Lower lobe of right lung (tissue), 2 donors: ENCODE measurements around the gene JAGN1. TPM values are rescaled to one million over a fixed set of nuclear protein-coding genes. Genes with fewer than 3 reads are reported as not detected.
"Not testable (repeated sequence)": the region's sequence is repeated elsewhere in the genome, so short reads cannot be mapped to it uniquely, and the experiment has no call there.

ENCODE experiments used
- ATAC-seq, 2 donors: fragments of 200-7000 bp; cut with Tn5 transposase; one replicate each; pipeline ENCODE4 v1.9.1; 2020 to 2022; ENCODE audit warnings: mild to moderate bottlenecking in 2 of 2, moderate library complexity in 2 of 2
- DNase-seq: peaks from one replicate; pipeline ENCODE4 v3.0.0-alpha.2; 2020
- H3K27ac ChIP-seq: fragments of 200-600 bp; one replicate; pipeline ENCODE4 v1.8.0; 2022
- H3K27me3 ChIP-seq: fragments of 200-600 bp; one replicate; pipeline ENCODE4 v1.8.0; 2022; ENCODE audit warnings: low read depth
- H3K36me3 ChIP-seq: fragments of 200-600 bp; one replicate; pipeline ENCODE4 v1.8.0; 2022; ENCODE audit warnings: mild to moderate bottlenecking
- H3K4me1 ChIP-seq: fragments of 200-600 bp; one replicate; pipeline ENCODE4 v1.8.0; 2022
- H3K4me3 ChIP-seq: fragments of 200-600 bp; one replicate; pipeline ENCODE4 v1.8.0; 2022; ENCODE audit warnings: mild to moderate bottlenecking
- H3K9me3 ChIP-seq: fragments of 200-600 bp; one replicate; pipeline ENCODE4 v1.8.0; 2022
- intact Hi-C: fragments of 100-400 bp; cut with DNase I; formaldehyde crosslinking; loops from one replicate; pipeline ENCODE4 v1.11.0; 2022
- total RNA-seq: library from RNA; stranded (reverse); fragmentation: NEBNext Ultra II Directional; extraction: Animal tissue kit (Norgen Biotek cat#: 25700); gene quantifications from one replicate; pipeline ENCODE4 v1.2.1, GENCODE V29; 2021
- TF ChIP-seq, protein P1 (sequence below): fragments of 200-600 bp; IDR thresholded peaks from one replicate; pipeline ENCODE4 v1.8.0; 2022; ENCODE audit warnings: antibody characterized with exemption, mild to moderate bottlenecking
- donor health status: DM: no; HTN: yes; CAD: no; lungs with severe emphysema.

The JAGN1 gene
- total RNA-seq, 1 donor from 2014 or later: 23.8 TPM

DNA sequence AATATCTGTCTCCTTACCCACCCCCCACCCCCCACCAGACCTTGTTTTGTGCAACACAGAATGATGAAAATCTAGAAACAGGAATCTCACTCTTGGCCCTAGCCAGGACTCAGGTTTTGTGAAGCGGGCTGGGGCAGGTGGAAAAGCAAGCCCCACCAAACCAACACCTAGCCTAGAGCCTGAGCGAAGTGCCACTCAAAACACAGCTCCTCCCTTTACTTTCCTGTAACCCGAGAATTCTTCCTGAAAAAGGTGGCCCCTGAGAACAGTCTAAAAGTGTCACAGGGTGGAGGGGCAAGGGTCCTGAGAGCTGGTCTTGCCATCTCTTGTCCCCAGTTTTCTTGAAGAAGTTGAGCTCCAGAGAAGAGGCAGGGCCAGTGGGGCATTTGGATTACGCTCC, 29.2 kb upstream of the JAGN1 start:
- DNase-seq (no peak), ATAC-seq (no peak)
- intact Hi-C loops: no loop called here
- Histone ChIP-seq H3K27ac (no peak overlapping the region), H3K4me3 (no peak overlapping the region), H3K27me3 (no peaks in the 10 kb centered on the region), H3K9me3 (no peaks in the 10 kb centered on the region), H3K4me1 (peaks cover 35% of the 10 kb centered on the region), H3K36me3 (no peaks in the 10 kb centered on the region)
- TF ChIP-seq, protein P1, sequence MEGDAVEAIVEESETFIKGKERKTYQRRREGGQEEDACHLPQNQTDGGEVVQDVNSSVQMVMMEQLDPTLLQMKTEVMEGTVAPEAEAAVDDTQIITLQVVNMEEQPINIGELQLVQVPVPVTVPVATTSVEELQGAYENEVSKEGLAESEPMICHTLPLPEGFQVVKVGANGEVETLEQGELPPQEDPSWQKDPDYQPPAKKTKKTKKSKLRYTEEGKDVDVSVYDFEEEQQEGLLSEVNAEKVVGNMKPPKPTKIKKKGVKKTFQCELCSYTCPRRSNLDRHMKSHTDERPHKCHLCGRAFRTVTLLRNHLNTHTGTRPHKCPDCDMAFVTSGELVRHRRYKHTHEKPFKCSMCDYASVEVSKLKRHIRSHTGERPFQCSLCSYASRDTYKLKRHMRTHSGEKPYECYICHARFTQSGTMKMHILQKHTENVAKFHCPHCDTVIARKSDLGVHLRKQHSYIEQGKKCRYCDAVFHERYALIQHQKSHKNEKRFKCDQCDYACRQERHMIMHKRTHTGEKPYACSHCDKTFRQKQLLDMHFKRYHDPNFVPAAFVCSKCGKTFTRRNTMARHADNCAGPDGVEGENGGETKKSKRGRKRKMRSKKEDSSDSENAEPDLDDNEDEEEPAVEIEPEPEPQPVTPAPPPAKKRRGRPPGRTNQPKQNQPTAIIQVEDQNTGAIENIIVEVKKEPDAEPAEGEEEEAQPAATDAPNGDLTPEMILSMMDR: no peak

DNA sequence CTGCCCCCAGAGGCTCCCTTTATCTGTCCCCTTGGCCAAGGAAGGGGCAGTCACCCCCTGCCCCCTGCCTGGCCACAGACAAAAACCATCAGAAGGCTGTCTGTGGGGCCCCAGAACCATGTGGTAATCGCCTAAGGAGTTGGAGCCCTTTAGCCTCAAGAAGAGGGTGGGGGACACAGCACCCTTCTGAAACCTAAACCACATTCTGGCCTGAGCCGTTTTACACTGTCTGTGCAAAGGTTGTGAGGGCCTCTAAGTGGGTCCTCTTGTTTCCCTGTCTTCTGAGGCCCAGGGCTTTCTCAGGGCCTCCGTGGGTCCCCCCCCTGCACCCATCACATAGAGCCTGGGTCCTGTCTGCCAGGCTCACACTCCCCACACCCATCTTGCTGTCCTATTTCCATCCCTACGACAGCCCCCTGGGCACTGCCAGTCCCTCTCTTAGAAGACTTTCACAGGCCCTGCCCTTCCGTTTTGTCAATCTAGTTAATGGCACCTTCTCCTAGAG, 28.7 kb upstream of the JAGN1 start:
- ATAC-seq: peak; percentile 15 to 29

DNA sequence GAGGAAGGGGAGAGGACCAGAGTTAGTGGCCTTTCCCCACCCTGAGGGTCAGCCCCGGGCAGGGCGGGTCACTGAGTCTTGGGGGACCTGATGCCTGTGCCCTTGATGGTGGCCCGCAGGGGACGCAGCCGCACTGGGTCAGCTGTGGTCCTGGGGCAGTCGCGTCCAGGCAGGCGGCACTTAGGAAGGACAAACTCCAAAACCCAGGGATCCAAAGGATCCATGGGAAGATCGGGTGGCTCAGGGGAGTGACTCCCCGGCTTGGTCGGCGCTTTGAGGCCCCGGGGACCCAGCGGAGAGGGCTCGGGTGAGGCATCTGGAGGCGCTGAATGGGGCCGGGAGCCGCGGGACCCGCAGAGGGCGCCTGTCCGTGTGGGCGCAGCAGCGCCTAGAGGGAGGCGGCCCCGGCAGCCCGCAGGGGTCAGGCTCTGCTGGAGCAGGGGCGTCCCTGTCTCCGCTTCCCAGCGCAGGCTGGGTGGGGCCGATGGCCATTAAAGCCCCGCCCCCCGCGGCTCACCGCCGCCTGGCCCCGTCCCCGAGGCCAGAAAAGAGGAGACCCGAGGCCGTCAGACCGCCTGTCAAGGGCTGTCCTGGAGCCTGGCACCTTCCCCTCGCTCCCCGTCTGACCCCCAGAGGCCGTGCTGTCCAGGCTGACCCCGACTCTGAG, 27.9 kb upstream of the JAGN1 start:
- DNase-seq (peak; percentile 79), ATAC-seq (peak; percentile 71 to 82)
- TF ChIP-seq, protein P1: peak; percentile 46
- H3K27me3 ChIP-seq: no peaks in the 10 kb centered on the region
- H3K27ac ChIP-seq: peak overlapping the region; percentile 67
- H3K4me1 ChIP-seq: peaks cover 35% of the 10 kb centered on the region
- no peaks in the 10 kb centered on the region for H3K36me3 ChIP-seq
- H3K4me3 ChIP-seq: peak overlapping the region; percentile 53
- intact Hi-C loops: no loop called here
- no peaks in the 10 kb centered on the region for H3K9me3 ChIP-seq

More for the DNA sequence above, 28.7 kb upstream of the JAGN1 start:
- intact Hi-C loops: no loop called here
- DNase-seq: no peak
- Histone ChIP-seq H3K27ac (peak overlapping the region; percentile 67), H3K9me3 (no peaks in the 10 kb centered on the region), H3K4me3 (no peak overlapping the region), H3K27me3 (no peaks in the 10 kb centered on the region), H3K4me1 (peaks cover 35% of the 10 kb centered on the region), H3K36me3 (no peaks in the 10 kb centered on the region)
- TF ChIP-seq, protein P1: no peak

DNA sequence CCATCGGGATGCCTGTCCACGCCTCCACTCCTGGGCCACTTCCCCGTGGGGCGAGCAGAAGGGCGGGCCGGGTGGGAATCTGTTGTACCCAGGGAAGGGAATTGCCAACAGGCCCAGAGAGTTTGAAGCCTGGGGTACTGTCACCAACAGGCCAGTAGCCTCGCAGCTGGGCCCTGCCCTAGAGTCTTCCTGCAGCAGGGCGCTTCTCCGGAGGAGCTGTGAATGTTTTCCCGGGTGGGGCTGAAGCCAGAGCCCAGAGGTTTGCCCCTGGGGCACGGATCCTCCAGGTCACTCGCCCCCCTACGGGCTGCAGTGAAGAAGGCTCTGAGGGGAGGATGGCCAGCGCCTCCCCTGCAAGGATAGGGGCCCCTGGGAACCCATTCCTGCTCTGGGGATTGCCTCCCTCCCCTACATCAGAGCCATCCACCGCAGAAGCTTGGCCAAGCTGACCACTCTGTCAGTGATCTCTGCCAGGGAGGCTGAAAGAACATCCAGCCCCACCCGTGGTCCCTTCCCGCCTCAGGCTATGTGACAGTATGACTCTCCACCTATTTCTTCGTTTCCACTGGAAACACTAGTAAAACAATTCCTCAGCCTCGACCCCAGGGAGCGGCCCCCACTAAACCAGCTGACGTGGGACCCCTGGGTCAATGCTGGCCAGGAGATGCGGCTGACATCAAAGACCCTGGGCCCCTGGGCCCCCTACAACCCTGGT, 27.2 kb upstream of the JAGN1 start:
- DNase-seq (no peak), ATAC-seq (no peak)
- TF ChIP-seq, protein P1: no peak
- H3K4me1 ChIP-seq: peaks cover 35% of the 10 kb centered on the region
- H3K36me3 ChIP-seq: no peaks in the 10 kb centered on the region
- no peaks in the 10 kb centered on the region for H3K9me3 ChIP-seq
- no peak overlapping the region for H3K27ac ChIP-seq
- peak overlapping the region; percentile 53 for H3K4me3 ChIP-seq
- intact Hi-C loops: no loop called here
- H3K27me3 ChIP-seq: no peaks in the 10 kb centered on the region

DNA sequence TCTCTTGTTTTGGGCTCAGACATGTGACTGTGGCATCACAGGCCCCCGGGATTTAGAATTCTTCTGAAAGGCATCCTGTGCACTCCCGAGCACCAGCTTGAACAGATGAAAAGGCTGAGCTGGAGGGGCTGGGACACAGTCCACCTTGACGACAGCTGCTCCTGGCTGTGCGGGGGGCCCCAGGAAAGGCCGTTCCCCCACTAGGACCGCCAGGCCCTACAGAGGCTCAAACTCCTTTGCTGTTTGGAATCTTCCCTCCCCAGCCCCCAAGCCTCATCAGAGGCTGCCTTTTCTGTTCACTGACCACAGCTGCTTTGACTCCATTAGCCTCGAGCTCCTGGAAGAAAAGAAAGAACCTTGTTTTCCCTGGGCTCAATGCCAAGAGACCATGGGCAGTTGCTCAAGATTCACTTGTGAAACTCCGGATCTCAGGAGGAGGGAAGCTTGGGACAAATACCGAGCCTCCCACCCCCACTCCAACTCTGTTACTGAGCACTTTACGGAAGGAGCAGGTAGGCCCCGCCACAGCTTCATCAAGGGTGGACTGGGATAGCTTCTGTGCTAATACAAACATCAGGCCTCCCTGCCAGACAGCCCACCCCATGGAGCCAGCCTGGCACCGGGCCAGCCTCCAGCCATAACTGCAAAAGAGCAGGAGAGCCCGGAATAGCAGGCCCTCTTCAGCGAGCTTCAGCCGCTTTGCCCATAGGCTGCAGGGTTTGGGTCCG, 26.0 kb upstream of the JAGN1 start:
- H3K27ac ChIP-seq: peak overlapping the region; percentile 72
- H3K36me3 ChIP-seq: no peaks in the 10 kb centered on the region
- no peaks in the 10 kb centered on the region for H3K27me3 ChIP-seq
- DNase-seq: peak; percentile 74
- H3K9me3 ChIP-seq: no peaks in the 10 kb centered on the region
- peak overlapping the region; percentile 14 for H3K4me3 ChIP-seq
- intact Hi-C loops: no loop called here
- TF ChIP-seq, protein P1: no peak
- peaks cover 35% of the 10 kb centered on the region for H3K4me1 ChIP-seq
- peak; percentile 71 to 73 for ATAC-seq

DNA sequence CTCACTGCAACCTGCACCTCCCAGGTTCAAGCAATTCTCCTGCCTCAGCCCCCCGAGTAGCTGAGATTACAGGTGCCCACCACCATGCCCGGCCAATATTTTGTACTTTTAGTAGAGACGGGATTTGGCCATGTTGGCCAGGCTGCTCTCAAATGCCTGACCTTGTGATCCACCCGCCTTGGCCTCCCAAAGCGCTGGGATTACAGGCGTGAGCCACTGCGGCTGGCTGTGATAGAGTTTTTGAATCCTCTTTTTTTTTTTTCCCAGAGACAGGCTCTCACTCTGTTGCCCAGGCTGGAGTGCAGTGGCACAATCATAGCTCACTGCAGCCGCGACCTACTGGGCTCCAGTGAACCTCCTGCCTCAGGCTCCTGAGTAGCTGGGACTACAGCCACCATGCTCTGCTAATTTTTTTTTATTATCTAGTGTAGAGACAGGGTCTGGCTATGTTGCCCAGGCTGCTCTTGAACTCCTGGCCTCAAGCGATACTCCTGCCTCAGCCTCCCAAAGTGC, 25.2 kb upstream of the JAGN1 start:
- peak overlapping the region; percentile 72 for H3K27ac ChIP-seq
- H3K4me1 ChIP-seq: peaks cover 35% of the 10 kb centered on the region
- ATAC-seq, H3K27me3 ChIP-seq, intact Hi-C loops, H3K4me3 ChIP-seq, DNase-seq, H3K9me3 ChIP-seq, H3K36me3 ChIP-seq: not testable (repeated sequence)
